DND-41 (cell line): ENCODE results near the gene VWF.

Experiments used
- ATAC-seq: fragments of 200-7000 bp; cut with Tn5 transposase; 3 replicates; pipeline ENCODE4 v1.9.1; 2021; ENCODE audit warnings: low read depth; ENCODE audit not compliant: insufficient read depth
- DNase-seq: peaks from one replicate; pipeline ENCODE4 v3.0.0-alpha.2; 2020
- H2AFZ ChIP-seq: 2 replicates; pipeline ENCODE4 v1.6.0; 2012; ENCODE audit warnings: low read depth, low read length
- H3K27ac ChIP-seq: 2 replicates; pipeline ENCODE4 v1.5.1; 2012; ENCODE audit warnings: low read length, inconsistent platforms
- H3K27me3 ChIP-seq: fragments of 200-600 bp; sonication (generic); 2 replicates; pipeline ENCODE4 v1.6.0; 2012; ENCODE audit warnings: low read length, mild to moderate bottlenecking, inconsistent platforms; ENCODE audit not compliant: insufficient read depth, poor library complexity
- H3K36me3 ChIP-seq: 2 replicates; pipeline ENCODE4 v1.5.1; 2012; ENCODE audit warnings: low read length, inconsistent platforms; ENCODE audit not compliant: insufficient read depth
- H3K4me1 ChIP-seq: 2 replicates; pipeline ENCODE4 v1.5.1; 2012; ENCODE audit warnings: mild to moderate bottlenecking, low read length; ENCODE audit not compliant: insufficient read depth
- H3K4me2 ChIP-seq: 2 replicates; pipeline ENCODE4 v1.6.0; 2012; ENCODE audit warnings: mild to moderate bottlenecking, moderate library complexity, low read length, inconsistent platforms; ENCODE audit not compliant: insufficient read depth
- H3K4me3 ChIP-seq, 2 experiments: fragments of 200-600 bp in 1 of 2; shearing (Covaris generic) in 1 of 2; 2 replicates each; pipeline ENCODE4 v1.5.1; 2012 to 2016; ENCODE audit warnings: inconsistent platforms in 2 of 2, low read length in 2 of 2, mild to moderate bottlenecking in 2 of 2, low read depth in 1 of 2, moderate library complexity in 1 of 2
- H3K79me2 ChIP-seq: 2 replicates; pipeline ENCODE4 v1.6.0; 2012; ENCODE audit warnings: low read length, inconsistent platforms; ENCODE audit not compliant: insufficient read depth
- H3K9ac ChIP-seq: 2 replicates; pipeline ENCODE4 v1.6.0; 2012; ENCODE audit warnings: low read depth, mild to moderate bottlenecking, inconsistent platforms, low read length, moderate library complexity
- H3K9me3 ChIP-seq: 2 replicates; pipeline ENCODE4 v1.5.1; 2012; ENCODE audit warnings: low read length, moderate library complexity, mild to moderate bottlenecking, inconsistent platforms; ENCODE audit not compliant: insufficient read depth, severe bottlenecking
- H4K20me1 ChIP-seq: 2 replicates; pipeline ENCODE4 v1.6.0; 2012; ENCODE audit warnings: low read length; ENCODE audit not compliant: insufficient read depth
- CTCF ChIP-seq: IDR thresholded peaks from 2 replicates; pipeline ENCODE4 v1.5.1; 2012; ENCODE audit warnings: borderline replicate concordance, low read length, moderate library complexity, mild to moderate bottlenecking; ENCODE audit not compliant: poor library complexity, severe bottlenecking; ENCODE audit errors: extremely low read depth
- EZH2 ChIP-seq: IDR thresholded peaks from 3 replicates; pipeline ENCODE4 v1.6.1; 2012; ENCODE audit warnings: borderline replicate concordance, low read depth, mild to moderate bottlenecking, moderate library complexity, low read length, inconsistent platforms; ENCODE audit not compliant: severe bottlenecking

VWF gene

GRCh38 chr12:6053541-6053940, 70.9 kb downstream of the VWF start:
- Histone ChIP-seq H3K79me2 (no peaks in the 10 kb centered on the region), H2AFZ (no peak overlapping the region), H3K9me3 (no peaks in the 10 kb centered on the region), H3K36me3 (no peaks in the 10 kb centered on the region), H3K4me1 (no peaks in the 10 kb centered on the region), H3K4me3 (no peak overlapping the region), H3K9ac (no peak overlapping the region), H3K27ac (no peak overlapping the region), H3K4me2 (no peak overlapping the region), H4K20me1 (no peaks in the 10 kb centered on the region), H3K27me3 (peaks cover 11% of the 10 kb centered on the region)
- DNase-seq: no peak
- TF ChIP-seq EZH2 (no peak), CTCF (no peak)
- ATAC-seq: no peak

- no peak overlapping the region for H3K4me2 ChIP-seq
- no peak for TF ChIP-seq CTCF
- no peak for TF ChIP-seq EZH2
- no peak overlapping the region for H3K27ac ChIP-seq
These were observed 71.5 kb downstream of the VWF start for GRCh38 chr12:6052940-6053329.

GRCh38 chr12:6052206-6052939, 72.1 kb downstream of the VWF start:
- no peak overlapping the region for H3K4me2 ChIP-seq
- no peak overlapping the region for H3K27ac ChIP-seq
- no peaks in the 10 kb centered on the region for H3K79me2 ChIP-seq
- no peaks in the 10 kb centered on the region for H3K9me3 ChIP-seq
- ATAC-seq (no peak), DNase-seq (no peak)
- no peak overlapping the region for H3K4me3 ChIP-seq
- no peak overlapping the region for H3K9ac ChIP-seq
- H3K36me3 ChIP-seq: no peaks in the 10 kb centered on the region
- no peaks in the 10 kb centered on the region for H3K4me1 ChIP-seq
- no peak for TF ChIP-seq EZH2
- TF ChIP-seq CTCF: no peak
- no peaks in the 10 kb centered on the region for H4K20me1 ChIP-seq
- no peak overlapping the region for H2AFZ ChIP-seq
- H3K27me3 ChIP-seq: peaks cover 15% of the 10 kb centered on the region

More at GRCh38 chr12:6052940-6053329, 71.5 kb downstream of the VWF start:
- no peak overlapping the region for H3K9ac ChIP-seq
- peaks cover 11% of the 10 kb centered on the region for H3K27me3 ChIP-seq
- H3K79me2 ChIP-seq: no peaks in the 10 kb centered on the region
- H4K20me1 ChIP-seq: no peaks in the 10 kb centered on the region
- H3K4me1 ChIP-seq: no peaks in the 10 kb centered on the region
- no peak overlapping the region for H2AFZ ChIP-seq
- no peak overlapping the region for H3K4me3 ChIP-seq
- DNase-seq (no peak), ATAC-seq (no peak)
- no peaks in the 10 kb centered on the region for H3K36me3 ChIP-seq
- H3K9me3 ChIP-seq: no peaks in the 10 kb centered on the region
